Stimulated activated CD8-positive, alpha-beta memory T cell treated with anti-CD3 and anti-CD28 coated beads, Interleukin-12 subunit alpha, Interleukin-12 subunit beta, amount 100 ng/mL, for 4 hours (primary cell): ENCODE data around the gene UNC80.

Source experiments
- DNase-seq: peaks from one replicate; pipeline ENCODE4 v3.0.0-alpha.2; 2020; ENCODE audit warnings: low read depth

UNC80 gene

DNA sequence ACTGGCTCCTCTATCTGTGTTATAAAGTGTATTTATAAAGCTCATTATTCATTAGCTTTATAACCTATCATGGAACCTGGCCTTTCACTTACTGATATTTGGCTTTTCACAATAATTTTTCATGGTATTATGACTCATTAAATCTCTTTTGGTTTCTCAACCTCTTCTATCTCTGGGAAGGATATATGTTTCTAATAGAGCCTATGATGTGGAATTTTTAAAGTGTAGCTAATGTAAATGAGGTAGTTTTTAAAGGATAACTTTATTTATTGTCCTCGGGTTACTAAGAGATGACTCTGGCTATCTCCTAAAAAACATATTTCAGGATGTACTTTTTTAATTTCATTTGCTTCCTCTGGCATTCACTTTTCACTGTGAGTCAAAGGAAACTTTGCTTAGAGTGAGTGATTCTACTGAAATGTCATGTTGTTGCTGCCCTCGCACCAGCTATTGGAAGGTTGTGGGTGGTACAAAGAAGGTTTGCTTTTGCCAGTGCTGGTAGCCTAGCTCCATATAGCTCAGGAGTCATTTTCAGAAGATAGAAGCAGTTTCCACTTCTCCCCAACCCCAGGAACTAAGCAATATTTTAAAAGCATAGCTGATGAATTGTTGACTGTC lies 145.6 kb downstream of the UNC80 start:
- DNase-seq = no peak

DNA sequence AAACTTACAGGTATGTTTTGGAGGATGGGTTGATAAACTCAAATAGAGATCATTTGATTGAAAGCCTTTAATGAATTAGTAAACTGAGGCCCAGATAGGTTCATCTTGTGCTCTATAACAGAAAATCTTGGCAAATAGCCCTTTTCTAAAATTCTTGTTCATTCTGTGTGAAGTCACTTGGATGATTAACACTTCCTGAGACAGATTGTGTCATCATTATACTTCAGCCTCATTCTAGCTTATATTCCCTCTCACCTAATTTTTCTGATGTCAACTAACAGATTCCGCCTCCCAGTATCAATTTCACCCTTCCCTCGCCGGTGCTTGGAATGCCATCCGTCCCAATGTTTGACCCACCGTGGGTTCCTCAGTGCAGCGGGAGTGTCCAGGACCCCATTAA lies 146.6 kb downstream of the UNC80 start:
- DNase-seq = no peak

DNA sequence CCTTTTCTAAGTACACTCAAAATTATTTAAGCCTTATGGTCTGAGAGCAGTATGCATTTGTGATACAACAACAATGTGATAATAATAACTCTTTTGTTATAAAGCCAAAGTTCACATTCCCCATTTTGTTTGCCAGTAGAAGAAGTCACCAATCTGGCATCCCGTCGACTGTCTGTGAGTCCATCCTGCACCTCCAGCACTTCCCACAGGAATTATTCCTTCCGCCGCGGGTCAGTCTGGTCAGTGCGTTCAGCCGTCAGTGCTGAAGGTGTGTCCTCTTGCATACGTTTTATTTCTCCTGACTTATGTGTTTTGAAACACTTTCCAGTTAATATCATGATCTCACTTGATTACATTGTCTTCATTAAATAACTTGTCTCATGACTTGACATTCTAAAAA lies 150.5 kb downstream of the UNC80 start:
- no peak for DNase-seq

DNA sequence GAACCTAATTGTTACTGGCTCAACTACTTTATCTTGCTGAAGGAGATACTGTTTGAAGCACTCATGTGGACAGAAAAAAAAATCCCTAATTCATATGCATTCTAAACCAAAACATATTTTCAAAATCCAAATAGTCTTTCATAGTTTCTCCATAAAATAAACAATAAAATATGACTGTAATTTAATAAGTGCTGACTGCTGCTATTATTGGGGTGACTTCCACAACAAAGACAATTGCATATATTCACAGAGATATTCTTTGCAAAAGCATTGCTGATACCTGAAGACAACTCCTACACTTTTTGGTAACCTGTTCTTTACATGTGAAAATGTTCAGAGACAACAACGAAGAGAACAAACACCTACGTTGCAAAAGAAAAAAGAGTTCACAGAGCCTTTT lies 157.7 kb downstream of the UNC80 start:
- DNase-seq = no peak

DNA sequence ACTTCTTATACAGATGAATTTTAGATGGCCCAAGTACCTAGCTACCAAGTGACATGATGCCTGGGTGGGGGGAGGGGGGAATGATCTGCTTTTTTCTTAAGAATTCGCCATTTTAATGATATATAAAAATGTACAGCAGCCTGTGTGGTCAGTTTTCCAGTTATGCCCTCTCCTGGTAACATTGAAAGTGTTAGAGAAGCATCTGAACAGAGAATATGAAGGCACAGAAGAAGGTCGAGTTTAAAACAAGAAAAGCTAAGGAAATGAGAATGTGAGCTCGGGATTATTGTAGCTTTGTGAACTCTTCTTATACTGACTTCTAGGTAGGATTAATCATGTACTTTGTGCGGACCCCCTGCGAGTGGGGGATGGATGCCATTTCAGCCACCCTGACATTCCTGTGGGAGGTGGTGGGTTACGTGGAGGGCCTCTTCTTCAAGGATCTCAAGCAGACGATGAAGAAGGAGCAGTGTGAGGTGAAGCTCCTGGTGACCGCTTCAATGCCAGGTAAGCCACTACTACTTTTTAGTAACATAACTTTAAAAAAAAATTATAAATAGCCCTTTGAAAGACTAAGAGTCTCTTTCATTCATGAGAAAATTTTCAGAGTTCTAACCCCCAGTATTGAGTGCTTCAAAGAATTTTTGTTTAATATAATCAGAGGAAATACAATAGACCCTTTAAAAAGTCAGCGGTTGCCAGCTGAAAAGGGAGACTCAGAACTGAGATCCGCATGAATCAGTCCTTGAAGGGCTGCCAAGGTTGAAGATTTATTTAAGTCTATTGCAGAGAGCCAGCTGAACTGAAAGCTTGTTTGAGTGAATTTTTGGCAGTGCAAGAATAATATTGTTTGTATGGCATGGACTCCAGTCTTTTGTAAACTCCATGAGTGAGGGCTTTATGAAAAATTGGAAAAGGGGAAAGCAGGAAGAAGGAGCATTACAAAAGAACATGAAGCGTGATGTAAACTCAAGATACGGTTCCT lies 162.2 kb downstream of the UNC80 start:
- no peak for DNase-seq

DNA sequence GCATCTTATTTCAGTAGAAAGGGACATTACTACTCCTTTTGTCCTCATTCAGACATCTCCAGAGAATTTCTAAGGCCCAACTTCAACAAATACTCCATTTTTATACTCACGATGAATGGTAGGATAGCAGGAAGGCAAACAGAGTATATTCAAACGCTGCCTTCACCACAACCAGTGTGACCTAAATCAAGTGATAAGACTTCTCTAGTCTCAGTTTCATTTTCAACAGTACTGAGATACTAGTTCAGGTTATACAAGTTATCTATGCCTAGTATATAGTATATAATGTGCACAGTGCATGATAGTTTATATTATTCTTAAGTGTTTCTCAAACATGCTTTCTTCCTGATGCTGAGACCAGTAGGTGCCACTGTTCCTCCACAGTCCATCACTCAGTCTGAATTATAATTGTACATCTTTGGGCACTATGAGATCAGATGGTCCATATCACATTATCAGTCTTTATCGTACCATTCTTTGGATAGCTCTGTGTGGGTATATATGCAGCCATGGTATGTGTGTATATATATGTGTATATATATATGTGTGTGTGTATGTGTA lies 164.6 kb downstream of the UNC80 start:
- DNase-seq = no peak

DNA sequence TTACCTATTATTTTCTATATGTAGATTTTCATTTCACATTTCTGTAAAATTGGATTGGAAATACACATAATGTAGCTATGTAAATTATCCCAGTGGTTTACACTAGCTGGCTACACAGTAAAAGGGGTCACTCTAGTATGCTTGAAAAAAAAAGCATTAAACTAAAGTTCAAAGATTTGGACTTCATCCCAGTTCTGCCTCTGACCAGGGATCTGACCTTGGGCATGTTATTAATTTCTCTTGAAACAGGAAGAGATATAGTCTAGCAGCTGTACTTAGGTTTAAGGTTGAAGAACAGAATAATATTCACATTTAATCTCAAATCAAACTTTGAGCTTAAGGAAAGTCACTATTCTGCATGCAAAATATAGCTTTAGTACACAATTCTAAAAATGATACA lies 166.3 kb downstream of the UNC80 start:
- no peak for DNase-seq

DNA sequence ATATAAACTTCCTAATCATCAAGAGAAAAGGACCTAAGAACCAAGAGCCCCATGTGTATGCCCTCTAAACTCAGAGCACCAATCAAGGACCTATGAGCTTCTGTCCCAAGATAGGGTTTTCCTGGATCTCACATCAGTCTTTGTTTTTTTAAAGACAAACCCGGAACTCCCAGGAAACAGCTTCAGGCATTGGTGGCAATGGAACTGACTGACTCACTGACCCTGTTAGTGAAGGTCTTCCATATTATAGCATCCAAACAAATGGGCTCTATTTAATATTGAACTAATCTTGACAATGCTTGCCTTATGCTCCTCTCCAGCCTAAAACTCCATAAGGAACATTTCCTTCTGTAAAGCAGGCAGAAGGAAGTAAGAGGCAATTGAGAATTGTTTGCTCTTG lies 167.3 kb downstream of the UNC80 start:
- DNase-seq = no peak

DNA sequence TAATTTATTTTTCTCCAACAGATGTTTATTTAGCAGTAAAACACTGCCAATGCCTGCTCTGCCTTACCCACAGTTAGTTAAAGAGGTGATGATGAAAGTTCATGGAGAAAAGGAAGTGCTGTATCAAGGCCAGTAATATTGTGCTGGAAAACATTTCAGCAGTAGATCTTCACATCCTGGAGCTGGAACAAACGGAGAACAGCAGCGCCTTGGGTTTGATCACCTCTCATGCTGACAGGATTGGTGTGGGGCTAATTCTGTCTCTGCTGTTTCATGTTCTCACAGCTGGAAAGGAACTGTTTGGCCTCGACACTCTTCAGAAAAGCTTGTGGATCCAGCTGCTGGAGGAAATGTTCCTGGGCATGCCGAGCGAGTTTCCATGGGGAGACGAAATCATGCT lies 169.3 kb downstream of the UNC80 start:
- DNase-seq = no peak

DNA sequence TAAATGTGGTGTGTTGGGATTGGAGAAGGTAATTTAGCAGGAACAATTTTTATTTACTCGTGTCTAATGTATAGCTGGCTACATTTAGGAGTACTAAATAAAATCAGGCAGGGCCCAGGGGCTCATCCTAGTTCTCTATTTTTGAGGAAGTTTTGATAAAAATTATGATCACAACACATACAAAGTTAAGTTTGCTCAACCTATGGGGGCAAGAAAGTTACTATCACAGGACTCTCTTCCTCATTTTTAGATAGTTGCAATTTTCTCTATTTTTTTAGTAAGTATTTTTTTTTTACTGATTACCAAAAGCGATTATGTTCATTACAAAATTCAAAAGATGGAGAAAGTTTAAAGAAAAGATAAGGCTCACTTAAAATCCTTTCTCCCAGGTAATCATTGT lies 170.8 kb downstream of the UNC80 start:
- DNase-seq = no peak

DNA sequence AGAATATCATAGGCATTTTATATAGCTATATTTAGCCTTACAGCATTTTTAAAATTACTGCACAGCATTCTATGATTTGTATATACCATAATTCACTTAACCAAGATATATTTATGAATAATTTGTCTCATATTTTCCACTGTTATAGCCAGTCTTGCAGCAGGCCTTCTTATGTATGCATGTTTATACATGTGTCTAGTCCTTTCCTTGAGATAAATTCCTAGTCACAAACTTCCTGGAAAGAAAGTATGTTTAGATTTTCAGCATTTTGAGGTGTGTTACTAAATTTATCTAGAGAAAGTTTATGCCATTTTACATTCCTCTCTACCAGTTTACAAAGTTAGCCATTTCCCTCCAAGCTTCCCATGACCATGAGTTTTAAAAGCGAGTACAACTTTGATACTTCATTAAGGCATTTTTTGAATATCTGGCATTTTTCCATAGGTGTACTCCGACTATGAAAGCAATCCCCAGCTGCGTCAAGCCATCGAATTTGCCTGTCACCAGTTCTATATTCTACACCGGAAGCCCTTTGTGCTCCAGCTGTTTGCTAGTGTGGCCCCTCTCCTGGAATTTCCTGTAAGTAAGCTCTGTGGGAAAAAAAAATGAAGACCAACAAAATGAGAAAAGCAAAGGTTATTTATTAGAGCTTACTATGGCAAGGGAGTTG lies 171.4 kb downstream of the UNC80 start:
- no peak for DNase-seq

DNA sequence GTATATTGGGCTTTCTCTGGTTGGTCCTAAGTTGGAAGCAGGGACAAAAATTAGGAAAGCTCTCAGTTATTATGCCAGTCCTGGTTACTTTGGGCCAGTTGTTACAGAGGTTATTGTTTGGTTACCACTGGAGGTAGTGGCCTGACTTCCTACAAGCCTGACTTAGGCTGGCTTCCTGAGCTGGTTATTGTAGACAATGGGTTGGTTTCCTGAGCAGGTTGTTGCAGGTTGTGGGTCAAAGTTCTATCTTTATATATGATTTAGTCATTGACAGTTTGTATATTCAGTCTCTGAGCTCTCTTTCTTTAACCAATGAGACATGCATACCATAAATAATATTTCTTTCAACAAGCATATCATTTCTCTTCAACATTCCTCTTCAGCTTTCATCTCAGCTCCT lies 172.1 kb downstream of the UNC80 start:
- no peak for DNase-seq

DNA sequence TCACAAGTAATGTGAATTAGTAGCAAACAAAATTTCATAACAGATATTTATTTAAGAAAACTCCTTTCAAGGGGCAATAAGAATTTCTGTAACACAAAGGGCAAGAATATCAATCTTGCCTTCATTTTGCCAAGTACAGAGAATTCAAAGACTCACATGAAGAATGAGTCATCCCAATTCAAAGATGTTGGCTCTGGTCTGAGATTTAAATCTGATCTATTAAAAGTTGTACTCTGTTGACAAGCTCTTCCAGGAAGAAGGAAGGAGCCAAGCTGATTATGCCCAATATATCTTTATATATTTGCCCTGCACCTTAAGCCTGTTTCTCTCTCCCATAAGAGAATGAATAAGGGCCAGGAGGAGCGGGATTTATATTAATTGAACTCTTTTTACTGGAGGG lies 174.9 kb downstream of the UNC80 start:
- no peak for DNase-seq

DNA sequence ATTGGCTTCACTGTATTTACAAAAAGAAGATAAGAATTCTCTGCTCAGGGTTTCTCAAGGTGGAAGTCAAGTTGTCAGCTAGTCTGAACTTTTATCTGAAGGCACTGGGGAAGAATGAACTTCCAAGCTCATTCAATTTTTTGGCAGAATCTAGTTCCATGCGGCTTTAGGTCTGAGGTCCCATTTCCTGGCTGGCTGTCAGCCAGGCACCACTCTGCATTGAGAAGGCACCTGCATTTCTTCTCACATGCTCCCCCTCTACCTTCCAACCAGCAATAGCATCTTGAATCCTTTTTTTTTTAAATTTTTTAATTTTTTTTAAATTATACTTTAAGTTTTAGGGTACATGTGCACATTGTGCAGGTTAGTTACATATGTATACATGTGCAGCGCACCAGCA lies 184.6 kb downstream of the UNC80 start:
- no peak for DNase-seq

DNA sequence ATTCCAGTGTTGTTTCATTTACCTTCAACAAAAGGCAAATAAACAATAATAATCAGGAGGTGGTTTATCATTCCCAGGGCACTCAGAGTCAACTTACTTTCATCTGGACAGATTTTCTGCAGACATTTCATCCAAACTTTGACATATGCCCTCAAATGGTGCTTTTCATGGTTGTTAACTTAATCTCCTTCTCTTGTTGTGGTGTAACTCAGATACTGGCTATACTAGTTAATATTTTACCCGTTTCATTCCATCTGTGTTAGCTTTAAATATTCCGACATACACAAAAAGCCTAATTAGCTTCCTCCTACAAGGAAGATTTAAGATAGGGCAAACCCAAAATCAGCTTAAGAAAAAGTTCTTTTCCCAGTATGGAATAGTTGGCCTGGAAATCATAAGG lies 186.4 kb downstream of the UNC80 start:
- DNase-seq = no peak

DNA sequence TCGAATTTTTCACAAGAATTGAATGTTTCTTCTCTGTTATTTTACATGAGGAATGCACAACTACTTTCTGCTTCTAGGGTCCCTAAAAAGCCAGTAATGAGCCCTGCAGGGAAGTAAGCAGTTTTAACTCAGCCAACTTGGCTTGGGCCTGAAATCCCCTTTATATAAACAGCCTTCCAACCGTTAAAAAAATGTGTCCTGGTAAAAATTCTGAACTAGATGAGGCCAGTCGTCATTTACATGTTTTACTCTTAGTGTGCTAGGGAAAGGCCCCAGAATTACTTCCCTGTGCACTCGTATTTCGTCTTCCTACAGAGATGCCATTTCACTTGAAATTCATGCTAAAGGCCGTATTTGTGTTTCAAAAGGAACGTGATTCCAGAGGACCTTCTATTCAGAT lies 188.4 kb downstream of the UNC80 start:
- DNase-seq = no peak

DNA sequence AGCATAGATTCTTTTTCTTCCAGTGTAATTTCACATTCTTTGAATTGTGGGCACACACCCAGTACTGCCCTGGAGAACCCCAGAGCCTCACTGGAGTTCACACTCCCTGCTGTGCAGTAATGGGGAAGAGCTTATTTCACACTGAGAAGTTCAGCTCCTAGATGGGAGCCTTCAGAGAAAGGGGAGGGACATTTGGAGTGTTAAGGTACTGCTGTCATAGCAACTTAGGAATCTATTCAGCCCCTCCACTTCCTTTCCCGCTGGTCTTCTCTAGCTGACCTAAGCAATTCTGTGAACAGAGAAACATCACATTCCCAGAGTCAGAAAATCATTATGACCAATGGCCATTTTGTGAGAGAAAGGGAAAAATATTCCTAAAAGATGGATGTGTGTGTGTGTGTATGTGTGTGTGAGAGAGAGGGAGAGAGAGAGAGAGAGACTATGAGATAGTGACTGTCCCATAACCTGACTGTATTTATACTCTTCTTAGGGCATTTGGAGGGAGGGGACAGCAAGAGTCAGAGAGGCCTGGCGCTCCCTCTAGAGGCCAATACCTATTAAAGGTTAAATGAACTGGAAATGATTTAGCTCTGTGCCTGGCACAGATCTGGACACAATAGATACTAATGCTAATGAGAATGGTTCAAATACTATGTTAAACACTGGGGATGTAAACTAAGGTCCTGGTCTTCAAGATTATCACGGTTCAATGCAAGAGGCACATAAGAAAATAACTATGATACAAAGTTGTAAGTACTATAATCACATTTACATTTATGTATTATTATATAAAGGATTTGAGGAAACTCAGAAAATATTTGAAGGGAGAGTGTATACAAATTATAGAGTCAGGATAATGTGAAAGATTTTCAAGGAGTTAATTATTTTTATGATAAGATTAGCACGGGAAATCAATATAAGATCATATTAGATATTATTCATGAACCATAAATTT lies 189.3 kb downstream of the UNC80 start:
- no peak for DNase-seq

DNA sequence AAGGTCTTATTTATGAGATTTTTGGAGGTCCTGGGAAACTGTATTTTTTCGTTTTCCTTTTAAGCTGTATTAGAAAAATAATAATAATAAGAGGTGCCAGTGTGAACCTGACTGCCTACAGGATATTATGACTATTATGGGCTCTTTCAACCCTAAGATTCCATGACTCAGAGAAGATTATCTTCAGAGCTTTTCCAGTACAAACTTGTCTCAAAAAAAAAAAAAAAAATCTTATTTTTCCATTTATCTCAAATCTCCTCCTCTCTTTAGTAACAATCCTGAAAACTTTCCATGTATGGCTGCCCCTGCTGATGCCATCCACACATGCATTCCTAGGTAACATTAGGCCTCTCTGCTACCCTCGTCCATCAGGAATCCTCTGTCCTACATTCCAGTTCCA lies 194.1 kb downstream of the UNC80 start:
- no peak for DNase-seq

DNA sequence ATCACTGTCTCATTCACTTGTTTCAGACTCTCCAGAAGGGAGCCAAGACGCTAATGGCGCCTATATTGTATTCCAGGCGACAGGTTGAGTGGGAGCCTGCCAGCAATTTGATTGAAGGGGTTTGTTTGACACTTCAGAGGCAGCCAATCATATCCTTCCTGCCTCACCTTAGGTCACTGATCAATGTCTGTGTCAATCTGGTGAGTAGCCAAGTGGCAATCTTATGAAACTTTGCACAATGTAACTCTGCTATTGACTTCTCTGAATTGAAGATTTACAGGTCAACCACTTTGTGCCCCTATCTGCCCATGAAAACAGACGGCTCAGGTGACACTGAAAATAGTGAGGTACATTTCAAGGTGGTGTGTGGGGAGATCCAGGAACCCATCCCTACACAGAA lies 198.1 kb downstream of the UNC80 start:
- DNase-seq = no peak

DNA sequence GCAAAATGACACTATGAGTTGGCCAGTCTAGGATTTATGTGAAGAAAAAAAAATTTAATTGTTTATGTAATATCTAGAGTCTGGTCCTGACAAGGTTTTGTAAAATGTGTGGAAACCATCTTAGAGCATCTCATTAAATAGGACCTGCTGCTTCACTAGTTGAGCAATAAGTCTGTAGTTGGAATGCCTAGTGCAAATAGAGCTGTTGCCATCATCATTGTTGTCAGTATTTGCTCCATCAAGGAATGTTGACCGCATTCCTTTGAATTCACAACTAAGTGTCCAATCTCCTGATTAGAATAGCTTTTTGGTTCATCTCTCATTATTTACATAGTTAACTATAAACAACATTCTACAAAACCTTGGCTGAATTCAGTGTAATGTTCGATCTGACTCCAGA lies 198.6 kb downstream of the UNC80 start:
- DNase-seq = no peak

DNA sequence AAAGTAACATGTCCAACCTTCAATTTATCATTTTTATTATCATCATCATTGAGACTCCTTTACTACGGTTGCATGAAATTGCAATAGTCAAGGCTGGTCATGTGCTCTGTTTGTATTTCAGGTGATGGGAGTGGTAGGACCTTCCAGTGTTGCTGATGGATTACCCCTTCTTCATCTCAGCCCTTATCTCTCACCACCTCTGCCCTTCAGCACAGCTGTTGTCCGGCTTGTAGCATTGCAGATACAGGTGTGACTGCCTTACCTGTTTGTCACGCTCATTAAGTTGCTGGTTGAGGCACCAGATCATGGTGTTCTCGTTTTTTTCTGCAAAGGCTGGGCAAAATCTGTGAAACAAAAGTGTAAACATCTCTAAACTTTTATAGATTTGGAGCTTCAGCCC lies 199.1 kb downstream of the UNC80 start:
- DNase-seq = no peak

DNA sequence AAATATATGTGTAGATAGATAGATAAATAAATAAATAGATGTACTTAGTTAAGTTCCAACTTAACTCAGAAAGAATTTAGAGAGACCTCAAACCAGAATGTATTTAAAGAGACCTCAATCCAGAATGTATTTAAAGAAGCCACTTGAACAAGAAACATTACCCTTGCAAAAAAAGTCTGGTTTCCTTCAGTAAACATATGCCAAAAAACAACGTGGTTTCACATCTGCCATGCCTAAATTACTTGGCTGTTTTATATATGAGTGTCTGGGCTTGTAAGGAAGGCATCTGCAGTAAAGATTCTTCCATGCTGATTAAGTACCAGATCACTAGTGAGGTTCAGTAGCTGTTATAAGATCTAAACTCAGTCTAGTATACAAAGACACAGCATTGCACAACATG lies 201.7 kb downstream of the UNC80 start:
- DNase-seq = no peak
